Omental fat pad (tissue), 4 donors: ENCODE results near the gene FAAP100. TPM values are rescaled to one million over a fixed set of nuclear protein-coding genes. Genes with fewer than 3 reads are reported as not detected.

Experiments used
- ATAC-seq: fragments of 150-250 bp; one replicate; pipeline ENCODE4 v1.9.1; 2016; ENCODE audit warnings: mild to moderate bottlenecking, moderate library complexity; ENCODE audit not compliant: low FRiP score
- DNase-seq: peaks from one replicate; pipeline ENCODE4 v3.0.0-alpha.2; 2019; ENCODE audit warnings: low spot score
- CTCF ChIP-seq, 3 donors: fragments of 450-650 bp; IDR thresholded peaks; one replicate each; pipeline ENCODE4 v1.5.1; 2016 to 2017; ENCODE audit warnings: antibody characterized with exemption in 3 of 3, mild to moderate bottlenecking in 3 of 3, moderate library complexity in 2 of 3
- total RNA-seq, 4 donors: library from RNA; depleted of rRNA; stranded (reverse); fragments of >200 nt; gene quantifications; one replicate each; pipeline ENCODE4 v1.1.0, GENCODE V29; 2016

The FAAP100 gene
- total RNA-seq, 4 donors from 2014 or later = 13.9 to 28.0 (median 22.8) TPM

GRCh38 chr17:81581758-81582157 lies 29.6 kb upstream of the FAAP100 start:
- TF ChIP-seq CTCF (IDR thresholded peaks at IDR 0.05) = no peak
- DNase-seq (no peak), ATAC-seq (no peak)

- DNase-seq (no peak), ATAC-seq (no peak)
- TF ChIP-seq CTCF (IDR thresholded peaks at IDR 0.05) = no peak
Observed at GRCh38 chr17:81580481-81580880, 28.3 kb upstream of the FAAP100 start.

- DNase-seq = no peak
- ATAC-seq = no peak
- no peak for TF ChIP-seq CTCF (IDR thresholded peaks at IDR 0.05)
Observed at GRCh38 chr17:81579821-81580321, 27.7 kb upstream of the FAAP100 start.

- TF ChIP-seq CTCF (IDR thresholded peaks at IDR 0.05) = no peak
- DNase-seq (no peak), ATAC-seq (no peak)
Observed at GRCh38 chr17:81579298-81579697, 27.1 kb upstream of the FAAP100 start.

GRCh38 chr17:81578561-81579225 lies 26.5 kb upstream of the FAAP100 start:
- DNase-seq (no peak), ATAC-seq (no peak)
- no peak for TF ChIP-seq CTCF (IDR thresholded peaks at IDR 0.05)

GRCh38 chr17:81578038-81578441 lies 25.9 kb upstream of the FAAP100 start:
- ATAC-seq (no peak), DNase-seq (no peak)
- TF ChIP-seq CTCF (IDR thresholded peaks at IDR 0.05) = no peak
